Lung (tissue), 12 donors: ENCODE data around the gene CDC27. TPM values are rescaled to one million over a fixed set of nuclear protein-coding genes. Genes with fewer than 3 reads are reported as not detected.

Experiments used
- ATAC-seq: fragments of 200-7000 bp; cut with Tn5 transposase; one replicate; pipeline ENCODE4 v1.9.1; 2020; ENCODE audit warnings: moderate number of reproducible peaks; ENCODE audit not compliant: insufficient read depth, low FRiP score
- DNase-seq, 3 donors: peaks; one replicate each; pipeline ENCODE4 v3.0.0-alpha.2; 2013 to 2017
- H3K27ac ChIP-seq, 2 donors: one replicate each; pipeline ENCODE4 v1.5.1; 2013; ENCODE audit warnings: mild to moderate bottlenecking in 2 of 2, moderate library complexity in 2 of 2, control low read depth in 1 of 2, inconsistent platforms in 1 of 2, low read depth in 1 of 2, low read length in 1 of 2
- H3K27me3 ChIP-seq, 3 donors: one replicate each; pipeline ENCODE4 v1.5.1; 2013; ENCODE audit warnings: low read length in 2 of 3; ENCODE audit not compliant: control insufficient read depth in 3 of 3, insufficient read depth in 3 of 3
- H3K36me3 ChIP-seq, 4 donors: one replicate each; pipeline ENCODE4 v1.5.1; 2013; ENCODE audit warnings: low read length in 4 of 4, mild to moderate bottlenecking in 1 of 4, moderate library complexity in 1 of 4; ENCODE audit not compliant: control insufficient read depth in 4 of 4, insufficient read depth in 4 of 4
- H3K4me1 ChIP-seq, 5 donors: one replicate each; pipeline ENCODE4 v1.5.1; 2013; ENCODE audit warnings: low read length in 5 of 5, mild to moderate bottlenecking in 2 of 5, moderate library complexity in 1 of 5; ENCODE audit not compliant: control insufficient read depth in 5 of 5, insufficient read depth in 5 of 5
- H3K4me3 ChIP-seq: one replicate; pipeline ENCODE4 v1.5.1; 2013; ENCODE audit warnings: mild to moderate bottlenecking, control low read depth, moderate library complexity
- H3K9ac ChIP-seq, 2 donors: one replicate each; pipeline ENCODE4 v1.5.1; 2013; ENCODE audit warnings: low read length in 2 of 2, control low read depth in 1 of 2; ENCODE audit not compliant: insufficient read depth in 1 of 2
- H3K9me3 ChIP-seq, 4 donors: one replicate each; pipeline ENCODE4 v1.5.1; 2013; ENCODE audit warnings: low read length in 3 of 4, mild to moderate bottlenecking in 1 of 4, moderate library complexity in 1 of 4; ENCODE audit not compliant: control insufficient read depth in 4 of 4, insufficient read depth in 3 of 4
- CTCF ChIP-seq: IDR thresholded peaks from 2 replicates; pipeline ENCODE4 v1.5.1; 2012; ENCODE audit warnings: mild to moderate bottlenecking; ENCODE audit errors: control extremely low read depth, extremely low read depth
- WGBS, 2 donors: extraction: QIAGEN DNeasy Blood & Tissue Kit; methylation state at CpG; one replicate each; pipeline ENCODE4 v1.1.7; 2013; 5-methylcytosine and 5-hydroxymethylcytosine counted together
- polyA plus RNA-seq, 2 donors: library from polyadenylated mRNA; stranded (reverse); fragments of 200-250 nt; gene quantifications; one replicate each; pipeline ENCODE4 v1.2.1, GENCODE V29; 2013
- total RNA-seq, 2 donors: library from RNA; depleted of rRNA in 1 of 2; stranded (reverse); fragments of >200 nt in 1 of 2; gene quantifications; one replicate each; pipeline ENCODE4 v1.2.1, GENCODE V29; 2014 to 2021
- donor health status: control.
- donor health status: control.
- donor health status: Bipolar disorder and iron deficiency.
- donor health status: healthy.
- donor health status: DM: yes; HTN: yes; CAD: no.

Gene CDC27
- total and polyA plus RNA-seq, 4 donors = 13.6 to 74.1 (median 46.1) TPM

- Histone ChIP-seq H3K4me3 (no peak overlapping the region), H3K9ac (no peak overlapping the region), H3K27me3 (peaks cover 0 to 6% (median 0%) of the 10 kb centered on the region in 3 donors), H3K4me1 (peaks cover 0 to 10% (median 7%) of the 10 kb centered on the region in 5 donors), H3K27ac (no peak overlapping the region), H3K9me3 (no peaks in the 10 kb centered on the region), H3K36me3 (no peaks in the 10 kb centered on the region)
- no peak for TF ChIP-seq CTCF
- 86 to 93% methylated on average over 2 of the region's 2 CpGs for WGBS, 2 donors
- DNase-seq = no peak
- ATAC-seq = no peak
Measured at GRCh38 chr17:47227862-47228261, 38.8 kb upstream of the CDC27 start.

- TF ChIP-seq CTCF = no peak
- Histone ChIP-seq H3K9ac (no peak overlapping the region), H3K36me3 (no peaks in the 10 kb centered on the region), H3K4me3 (no peak overlapping the region), H3K27ac (peak overlapping the region; percentile 57 to 59), H3K27me3 (peaks cover 0 to 6% (median 0%) of the 10 kb centered on the region in 3 donors), H3K4me1 (peaks cover 0 to 13% (median 7%) of the 10 kb centered on the region in 5 donors), H3K9me3 (no peaks in the 10 kb centered on the region)
- ATAC-seq = no peak
- DNase-seq = no peak
- 96% methylated on average over 2 of the region's 2 CpGs for WGBS, 2 donors
Measured at GRCh38 chr17:47225911-47226688, 37.0 kb upstream of the CDC27 start.

GRCh38 chr17:47225436-47225858, 36.4 kb upstream of the CDC27 start:
- Histone ChIP-seq H3K4me3 (no peak overlapping the region), H3K4me1 (peaks cover 2 to 19% (median 10%) of the 10 kb centered on the region in 5 donors), H3K9ac (no peak overlapping the region), H3K27me3 (peaks cover 0 to 2% (median 0%) of the 10 kb centered on the region in 3 donors), H3K27ac (peak overlapping the region; percentile 71 to 87), H3K9me3 (no peaks in the 10 kb centered on the region), H3K36me3 (no peaks in the 10 kb centered on the region)
- DNase-seq = peak in 2 of 3 donors; percentile 57 to 74
- TF ChIP-seq CTCF = no peak
- ATAC-seq = peak; percentile 56
- WGBS, 2 donors = 24 to 40% methylated on average over 3 of the region's 3 CpGs
